Measurements from ENCODE around the gene APLP2. TPM values are rescaled to one million over a fixed set of nuclear protein-coding genes. Genes with fewer than 3 reads are reported as not detected.

Gene APLP2
- total RNA-seq, 1 donor from 2014 or later, result 548 TPM

DNA sequence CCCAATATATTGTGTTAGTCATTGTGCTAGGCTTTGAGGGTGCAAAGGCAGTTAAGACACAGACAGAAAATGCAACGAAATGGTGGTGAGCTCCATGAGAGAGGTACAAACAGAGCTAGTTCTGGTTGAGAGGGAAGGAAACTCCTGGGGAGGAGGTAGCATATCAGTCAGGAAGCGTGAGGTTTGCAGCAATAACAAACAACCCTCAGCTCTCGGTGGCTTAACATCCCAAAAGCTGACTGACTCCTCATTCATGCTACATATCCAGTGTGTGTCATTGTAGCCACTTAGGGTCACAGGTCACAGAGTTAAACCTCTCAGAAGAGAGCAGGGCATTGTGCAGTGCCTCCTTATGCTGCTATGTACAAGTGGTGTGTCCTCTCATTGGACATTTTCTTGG lies 88.1 kb downstream of the APLP2 start:
- H3K4me3 ChIP-seq (ENCODE audit: low read depth, low read length), result no peak overlapping the region
- DNase-seq (ENCODE audit: low read depth), result no peak
- TF ChIP-seq, protein P1, sequence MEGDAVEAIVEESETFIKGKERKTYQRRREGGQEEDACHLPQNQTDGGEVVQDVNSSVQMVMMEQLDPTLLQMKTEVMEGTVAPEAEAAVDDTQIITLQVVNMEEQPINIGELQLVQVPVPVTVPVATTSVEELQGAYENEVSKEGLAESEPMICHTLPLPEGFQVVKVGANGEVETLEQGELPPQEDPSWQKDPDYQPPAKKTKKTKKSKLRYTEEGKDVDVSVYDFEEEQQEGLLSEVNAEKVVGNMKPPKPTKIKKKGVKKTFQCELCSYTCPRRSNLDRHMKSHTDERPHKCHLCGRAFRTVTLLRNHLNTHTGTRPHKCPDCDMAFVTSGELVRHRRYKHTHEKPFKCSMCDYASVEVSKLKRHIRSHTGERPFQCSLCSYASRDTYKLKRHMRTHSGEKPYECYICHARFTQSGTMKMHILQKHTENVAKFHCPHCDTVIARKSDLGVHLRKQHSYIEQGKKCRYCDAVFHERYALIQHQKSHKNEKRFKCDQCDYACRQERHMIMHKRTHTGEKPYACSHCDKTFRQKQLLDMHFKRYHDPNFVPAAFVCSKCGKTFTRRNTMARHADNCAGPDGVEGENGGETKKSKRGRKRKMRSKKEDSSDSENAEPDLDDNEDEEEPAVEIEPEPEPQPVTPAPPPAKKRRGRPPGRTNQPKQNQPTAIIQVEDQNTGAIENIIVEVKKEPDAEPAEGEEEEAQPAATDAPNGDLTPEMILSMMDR (conservative IDR thresholded peaks at IDR 0.05; ENCODE audit: low read depth, low read length), result no peak

DNA sequence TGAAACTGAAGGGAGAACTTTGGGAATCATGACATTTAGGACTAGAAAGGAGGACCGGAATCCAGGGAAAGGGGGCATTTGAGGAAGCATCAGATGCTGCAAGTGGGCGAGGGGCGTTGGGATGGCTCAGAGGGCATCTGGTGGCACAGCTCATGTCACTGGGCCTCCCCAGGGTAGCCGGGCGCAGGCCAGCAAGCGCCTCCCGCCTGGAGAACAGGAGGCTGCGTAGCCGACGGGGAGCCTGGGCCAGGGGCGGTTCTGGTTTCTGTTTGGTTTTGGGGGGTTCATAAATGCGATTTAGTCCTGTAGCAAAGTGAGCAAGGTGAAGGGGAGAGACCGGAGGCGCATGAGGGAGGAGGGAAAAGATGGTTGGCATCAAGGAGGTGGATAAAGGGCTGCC lies 89.4 kb downstream of the APLP2 start:
- H3K4me3 ChIP-seq (ENCODE audit: low read depth, low read length), result peak overlapping the region; percentile 53
- TF ChIP-seq, protein P1 (conservative IDR thresholded peaks at IDR 0.05; ENCODE audit: low read depth, low read length), result no peak
- DNase-seq (ENCODE audit: low read depth), result no peak

DNA sequence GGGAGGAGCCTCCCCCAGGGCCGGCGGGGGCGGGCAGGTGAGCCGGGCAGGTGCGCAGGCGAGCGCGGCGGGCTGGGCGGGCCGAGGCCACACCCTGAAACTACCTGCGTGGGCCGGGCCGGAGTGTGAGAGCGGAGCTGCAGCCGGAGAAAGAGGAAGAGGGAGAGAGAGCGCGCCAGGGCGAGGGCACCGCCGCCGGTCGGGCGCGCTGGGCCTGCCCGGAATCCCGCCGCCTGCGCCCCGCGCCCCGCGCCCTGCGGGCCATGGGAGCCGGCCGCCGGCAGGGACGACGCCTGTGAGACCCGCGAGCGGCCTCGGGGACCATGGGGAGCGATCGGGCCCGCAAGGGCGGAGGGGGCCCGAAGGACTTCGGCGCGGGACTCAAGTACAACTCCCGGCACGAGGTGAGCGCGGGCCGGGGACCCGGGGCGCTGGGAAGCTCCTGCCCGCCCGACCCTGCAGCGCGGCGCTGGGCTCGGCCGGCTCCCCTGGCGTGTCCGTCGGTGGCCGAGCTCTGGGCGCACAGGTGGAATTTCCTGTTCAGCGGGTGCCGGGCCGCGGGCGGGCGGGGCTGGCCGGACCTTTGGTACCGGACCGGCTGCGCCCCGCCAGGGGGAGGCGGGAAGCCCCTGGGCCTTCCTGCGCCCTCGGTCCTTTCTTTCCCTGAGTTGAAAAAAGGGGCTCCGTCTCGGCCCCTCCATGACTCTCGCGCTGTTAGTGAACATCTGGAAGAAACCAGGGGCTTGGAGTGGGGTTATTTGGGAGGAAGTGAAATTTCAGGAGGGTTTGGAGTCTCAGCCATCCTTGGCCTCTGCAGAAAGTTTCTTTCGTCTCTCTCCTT lies 90.2 kb downstream of the APLP2 start, which contains the start of gene ST14:
Gene ST14, plus strand, starts transcription at position 126 of the 841 bp plus-strand sequence. Its CDS starts 198 bp downstream, at position 324.
- no peak for DNase-seq (ENCODE audit: low read depth)
- TF ChIP-seq, protein P1 (conservative IDR thresholded peaks at IDR 0.05; ENCODE audit: low read depth, low read length), result no peak
- peak within 1 kb of the TSS; percentile 53 for H3K4me3 ChIP-seq (ENCODE audit: low read depth, low read length)

DNA sequence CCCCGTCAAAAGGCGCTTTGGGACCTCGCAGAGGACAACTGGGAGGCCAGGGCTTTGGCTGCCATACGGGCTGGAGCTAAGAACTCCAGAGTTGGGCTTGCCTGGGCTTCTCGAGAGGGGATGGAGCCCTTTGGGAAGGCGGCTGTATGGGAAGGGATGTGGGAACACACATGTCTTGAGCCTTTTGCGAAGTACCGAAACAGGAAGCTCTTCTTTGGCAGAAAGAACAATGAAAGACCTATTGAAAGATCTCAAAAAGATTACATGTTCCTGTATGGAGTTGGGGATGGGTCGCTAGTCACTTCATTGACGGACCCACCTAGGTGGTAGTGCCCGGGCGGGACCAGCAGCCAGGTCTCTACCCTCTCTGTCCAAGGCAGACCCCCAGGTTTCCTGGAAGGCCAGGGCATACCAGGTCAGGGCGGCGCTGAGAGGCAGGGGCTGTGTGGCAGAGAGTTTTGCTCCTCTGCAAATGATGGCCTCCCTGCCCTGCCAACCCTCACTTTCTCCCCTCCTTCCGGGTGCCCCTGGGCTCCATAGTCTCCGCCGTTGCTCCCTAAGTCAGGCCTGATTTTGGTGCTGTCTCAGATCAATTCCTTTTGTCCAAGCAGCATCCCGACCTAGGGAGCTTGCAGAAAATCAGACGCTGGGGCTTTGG lies 90.9 kb downstream of the APLP2 start:
- TF ChIP-seq, protein P1 (conservative IDR thresholded peaks at IDR 0.05; ENCODE audit: low read depth, low read length), result no peak
- H3K4me3 ChIP-seq (ENCODE audit: low read depth, low read length), result peak overlapping the region; percentile 53
- DNase-seq (ENCODE audit: low read depth), result no peak

DNA sequence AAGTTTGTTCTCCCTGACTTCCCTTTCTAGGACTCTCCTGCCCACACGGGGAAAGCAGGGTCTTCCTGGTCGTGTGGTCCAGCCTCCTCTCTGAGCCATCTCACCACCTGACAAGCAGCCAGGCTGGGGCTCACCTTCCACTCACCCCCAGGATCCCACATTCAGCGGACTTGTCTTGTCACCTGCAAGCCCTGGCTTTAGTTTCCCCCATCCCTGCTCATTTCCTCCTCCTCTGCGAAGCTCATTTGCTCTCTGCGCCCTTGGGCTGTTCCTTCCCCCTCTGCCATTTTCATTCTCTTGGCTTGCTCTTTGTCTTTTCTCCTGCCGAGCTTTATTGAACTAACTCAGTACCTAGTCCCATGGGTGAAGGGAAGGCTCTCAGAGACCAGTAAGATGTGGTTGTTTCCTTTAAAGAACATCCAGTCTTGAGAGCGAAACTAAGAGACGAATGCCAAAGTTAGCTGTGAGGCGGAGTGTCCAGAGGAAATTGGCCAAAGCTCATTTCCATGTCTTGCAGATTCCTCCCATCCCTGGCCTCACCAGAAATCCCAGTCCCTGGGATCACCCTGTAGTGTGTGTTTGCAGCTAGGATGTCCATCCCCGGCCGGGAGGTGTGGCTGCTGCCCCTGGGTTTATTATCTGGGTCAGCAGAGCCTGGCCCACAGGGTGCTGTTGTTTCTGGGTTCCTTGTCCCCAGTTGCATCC lies 91.9 kb downstream of the APLP2 start:
- TF ChIP-seq, protein P1 (conservative IDR thresholded peaks at IDR 0.05; ENCODE audit: low read depth, low read length), result no peak
- no peak overlapping the region for H3K4me3 ChIP-seq (ENCODE audit: low read depth, low read length)

DNA sequence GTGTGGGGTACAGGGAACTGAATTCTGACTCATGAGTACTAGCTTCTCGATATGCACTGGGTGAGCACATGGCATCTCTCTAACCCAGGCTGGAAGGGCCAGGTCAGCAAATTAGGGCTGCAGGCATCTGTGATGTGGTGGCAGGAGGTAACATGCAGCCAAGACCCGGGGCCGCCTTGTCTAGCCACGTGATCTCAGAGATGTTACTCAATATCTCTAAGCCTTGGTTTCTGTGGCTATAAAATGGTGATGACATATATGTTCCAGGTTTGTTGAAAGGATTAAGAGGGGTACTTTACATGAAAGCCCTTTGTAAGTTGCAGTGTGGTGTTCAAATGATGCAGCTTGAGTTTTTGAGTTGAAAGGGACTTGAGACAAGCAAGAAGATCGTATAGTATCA lies 93.0 kb downstream of the APLP2 start:
- H3K4me3 ChIP-seq (ENCODE audit: low read depth, low read length), result no peak overlapping the region
- no peak for DNase-seq (ENCODE audit: low read depth)
- TF ChIP-seq, protein P1 (conservative IDR thresholded peaks at IDR 0.05; ENCODE audit: low read depth, low read length), result no peak

More for the DNA sequence above, 91.9 kb downstream of the APLP2 start:
- no peak for DNase-seq (ENCODE audit: low read depth)

Data from epithelial cell of proximal tubule (primary cell).